ENCODE data around the gene LY9. TPM values are rescaled to one million over a fixed set of nuclear protein-coding genes. Genes with fewer than 3 reads are reported as not detected.

Gene LY9
- total RNA-seq, 1 donor from 2014 or later, result not detected

- no peak for DNase-seq (ENCODE audit: low read depth)
- TF ChIP-seq CTCF (conservative IDR thresholded peaks at IDR 0.05; ENCODE audit: low read depth, low read length), result no peak
- H3K4me3 ChIP-seq (ENCODE audit: low read depth, low read length), result no peak overlapping the region
These were observed 36.2 kb upstream of the LY9 start for GRCh38 chr1:160759740-160760139.

DNA sequence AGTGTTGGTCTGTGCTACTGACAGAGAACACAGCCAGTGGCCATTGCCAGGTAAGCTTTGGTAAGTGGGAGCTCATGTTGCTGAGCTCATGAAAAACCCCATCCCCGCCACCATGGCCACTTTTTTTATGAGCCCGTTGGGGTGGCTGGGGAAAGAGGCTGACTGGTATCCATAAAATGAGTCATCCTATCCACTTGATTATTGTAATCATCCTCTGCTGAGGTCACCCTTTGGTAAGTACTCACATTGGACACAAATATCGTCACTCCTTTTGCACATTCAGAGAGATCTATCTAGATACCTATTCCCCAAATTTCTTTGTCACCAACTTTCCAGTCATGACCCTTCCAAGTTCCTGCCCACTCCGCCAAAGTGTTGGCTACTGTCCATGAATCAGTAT lies 34.9 kb upstream of the LY9 start:
- no peak for DNase-seq (ENCODE audit: low read depth)
- H3K4me3 ChIP-seq (ENCODE audit: low read depth, low read length), result no peak overlapping the region
- no peak for TF ChIP-seq CTCF (conservative IDR thresholded peaks at IDR 0.05; ENCODE audit: low read depth, low read length)

GRCh38 chr1:160761886-160762285 lies 34.1 kb upstream of the LY9 start:
- H3K4me3 ChIP-seq (ENCODE audit: low read depth, low read length), result no peak overlapping the region
- no peak for TF ChIP-seq CTCF (conservative IDR thresholded peaks at IDR 0.05; ENCODE audit: low read depth, low read length)
- DNase-seq (ENCODE audit: low read depth), result no peak

- no peak for TF ChIP-seq CTCF (conservative IDR thresholded peaks at IDR 0.05; ENCODE audit: low read depth, low read length)
- H3K4me3 ChIP-seq (ENCODE audit: low read depth, low read length), result no peak overlapping the region
- no peak for DNase-seq (ENCODE audit: low read depth)
These were observed 32.0 kb upstream of the LY9 start for GRCh38 chr1:160763993-160764392.

DNA sequence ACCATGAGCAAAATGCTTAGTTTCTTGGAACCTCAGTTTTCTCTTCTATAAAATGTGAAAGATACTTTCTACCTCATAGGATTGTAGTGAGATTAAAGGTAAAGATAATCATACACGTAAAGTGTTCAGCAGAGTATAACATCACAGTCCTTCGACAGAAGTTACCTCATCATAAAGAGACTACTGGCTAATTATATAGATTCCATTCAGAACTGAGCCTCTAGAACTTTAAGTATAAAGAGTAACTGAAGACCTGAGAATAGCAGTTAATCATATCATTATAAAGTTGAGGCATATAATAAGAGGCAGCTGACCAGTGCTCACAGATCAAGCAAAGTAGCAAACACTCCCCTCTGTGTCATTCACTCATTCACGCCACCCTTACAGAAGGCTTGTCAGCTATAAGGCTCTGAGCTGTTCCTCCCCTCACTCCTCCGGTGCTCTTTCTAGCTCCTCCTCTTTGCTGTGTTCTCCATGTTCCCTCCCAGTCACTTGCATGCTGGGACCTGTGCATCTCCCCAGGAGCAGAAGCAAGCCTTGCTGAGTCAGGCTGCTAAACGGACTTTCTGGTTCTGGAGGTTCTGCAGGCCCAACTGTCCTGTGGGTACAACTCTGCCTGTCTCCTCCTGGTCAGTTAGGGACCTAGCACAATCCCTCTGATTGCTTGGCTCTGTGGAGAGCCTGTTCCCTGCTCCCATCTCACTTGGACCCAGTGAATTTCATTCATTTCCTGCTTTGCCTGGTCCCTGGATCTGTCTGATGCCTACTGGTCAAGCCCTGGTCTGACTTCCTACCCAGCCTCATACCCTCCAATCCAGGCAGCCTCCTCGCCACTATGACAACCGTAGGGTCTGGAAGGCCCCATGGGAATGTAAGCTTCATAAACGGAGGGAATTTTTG lies 28.3 kb upstream of the LY9 start:
- no peak for TF ChIP-seq CTCF (conservative IDR thresholded peaks at IDR 0.05; ENCODE audit: low read depth, low read length)
- DNase-seq (ENCODE audit: low read depth), result no peak
- no peak overlapping the region for H3K4me3 ChIP-seq (ENCODE audit: low read depth, low read length)

DNA sequence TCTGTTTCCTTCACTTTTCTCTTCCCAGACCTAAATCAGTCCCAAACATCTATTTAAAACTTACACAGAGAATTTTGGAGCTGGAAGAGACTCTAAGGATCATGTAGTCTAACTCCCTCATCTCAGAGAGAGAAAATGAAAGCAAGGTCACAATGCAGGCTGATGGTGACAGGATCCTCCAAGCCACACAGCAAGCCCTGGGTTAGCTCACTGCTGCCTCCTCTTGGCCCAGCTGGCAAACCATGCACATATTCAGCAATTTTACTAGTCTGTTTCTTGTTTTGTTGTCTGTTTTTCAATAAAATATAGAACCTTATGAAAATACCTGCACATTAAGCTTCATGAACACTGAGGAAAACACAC lies 27.7 kb upstream of the LY9 start:
- no peak overlapping the region for H3K4me3 ChIP-seq (ENCODE audit: low read depth, low read length)
- no peak for DNase-seq (ENCODE audit: low read depth)

More for the DNA sequence above, 27.7 kb upstream of the LY9 start:
- TF ChIP-seq CTCF (conservative IDR thresholded peaks at IDR 0.05; ENCODE audit: low read depth, low read length), result peak; percentile 50
